GM21825 (cell line): ENCODE data around the gene ALOX15B.

ENCODE experiments used
- ATAC-seq: cut with Tn5 transposase; IDR thresholded peaks from one replicate; pipeline ENCODE4 v1.9.1; 2021; ENCODE audit warnings: mild to moderate bottlenecking, moderate library complexity; ENCODE audit not compliant: unreplicated experiment

The ALOX15B gene, protein sequence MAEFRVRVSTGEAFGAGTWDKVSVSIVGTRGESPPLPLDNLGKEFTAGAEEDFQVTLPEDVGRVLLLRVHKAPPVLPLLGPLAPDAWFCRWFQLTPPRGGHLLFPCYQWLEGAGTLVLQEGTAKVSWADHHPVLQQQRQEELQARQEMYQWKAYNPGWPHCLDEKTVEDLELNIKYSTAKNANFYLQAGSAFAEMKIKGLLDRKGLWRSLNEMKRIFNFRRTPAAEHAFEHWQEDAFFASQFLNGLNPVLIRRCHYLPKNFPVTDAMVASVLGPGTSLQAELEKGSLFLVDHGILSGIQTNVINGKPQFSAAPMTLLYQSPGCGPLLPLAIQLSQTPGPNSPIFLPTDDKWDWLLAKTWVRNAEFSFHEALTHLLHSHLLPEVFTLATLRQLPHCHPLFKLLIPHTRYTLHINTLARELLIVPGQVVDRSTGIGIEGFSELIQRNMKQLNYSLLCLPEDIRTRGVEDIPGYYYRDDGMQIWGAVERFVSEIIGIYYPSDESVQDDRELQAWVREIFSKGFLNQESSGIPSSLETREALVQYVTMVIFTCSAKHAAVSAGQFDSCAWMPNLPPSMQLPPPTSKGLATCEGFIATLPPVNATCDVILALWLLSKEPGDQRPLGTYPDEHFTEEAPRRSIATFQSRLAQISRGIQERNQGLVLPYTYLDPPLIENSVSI

DNA sequence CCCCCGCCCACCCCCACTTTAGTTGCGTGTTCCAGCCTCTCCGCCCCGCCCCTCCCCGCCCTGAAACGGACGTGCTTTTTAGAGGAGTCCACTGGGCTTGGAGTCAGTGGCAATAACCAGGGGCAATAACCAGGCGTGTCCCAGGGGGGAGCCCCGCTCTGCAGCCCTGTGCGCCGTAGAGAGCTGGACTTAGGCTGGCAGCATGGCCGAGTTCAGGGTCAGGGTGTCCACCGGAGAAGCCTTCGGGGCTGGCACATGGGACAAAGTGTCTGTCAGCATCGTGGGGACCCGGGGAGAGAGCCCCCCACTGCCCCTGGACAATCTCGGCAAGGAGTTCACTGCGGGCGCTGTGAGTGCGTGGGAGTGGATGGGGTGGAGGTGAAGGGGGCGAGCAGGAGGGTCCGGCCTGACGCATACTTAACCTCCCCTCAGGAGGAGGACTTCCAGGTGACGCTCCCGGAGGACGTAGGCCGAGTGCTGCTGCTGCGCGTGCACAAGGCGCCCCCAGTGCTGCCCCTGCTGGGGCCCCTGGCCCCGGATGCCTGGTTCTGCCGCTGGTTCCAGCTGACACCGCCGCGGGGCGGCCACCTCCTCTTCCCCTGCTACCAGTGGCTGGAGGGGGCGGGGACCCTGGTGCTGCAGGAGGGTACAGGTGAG, at the start of gene ALOX15B:
TSS of gene ALOX15B (plus strand) at position 106 of the 657 bp plus-strand sequence. CDS start at position 203, 97 bp downstream.
- ATAC-seq: no peak

DNA sequence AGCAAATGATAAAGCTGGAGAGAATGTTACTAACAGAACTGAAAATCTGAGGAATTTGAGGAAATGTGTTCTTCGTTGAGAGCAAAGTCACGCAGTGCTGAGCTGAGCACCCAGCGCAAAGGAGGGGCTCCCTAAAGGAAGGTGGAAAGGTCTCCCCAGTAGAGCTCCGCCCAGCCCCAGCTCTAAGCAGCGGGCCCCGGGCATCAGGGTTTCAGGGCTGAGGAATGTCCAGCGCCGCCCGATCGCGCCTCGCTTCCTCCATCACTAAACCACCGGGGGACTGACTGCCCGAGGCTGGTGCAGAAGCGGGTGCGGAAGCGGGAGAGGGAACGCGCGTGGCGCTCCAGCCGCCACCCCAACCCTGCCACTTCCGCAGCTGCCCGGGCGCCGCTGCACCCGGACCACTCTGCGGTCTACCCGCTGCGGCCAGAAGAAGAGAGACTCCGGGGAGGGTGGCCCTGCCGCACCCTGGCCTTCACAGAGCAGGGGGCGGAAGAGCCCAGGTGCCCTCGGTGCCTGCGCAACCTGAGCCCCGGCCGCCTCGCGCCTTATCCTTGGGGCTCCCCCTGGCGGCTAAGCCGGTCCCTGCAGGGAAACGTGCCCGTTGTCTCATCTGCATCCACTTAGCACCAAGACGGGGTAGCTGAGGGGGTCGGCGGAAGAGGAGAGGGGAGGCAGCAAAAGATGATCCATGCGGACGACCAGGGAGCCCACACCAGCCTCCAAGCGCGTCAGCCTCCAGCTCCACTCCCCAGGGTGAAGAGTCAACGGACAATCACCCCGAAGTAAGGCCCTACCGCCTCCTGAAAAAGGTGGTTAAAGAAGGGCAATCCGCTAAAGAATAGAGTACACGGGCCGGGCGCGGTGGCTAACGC, 48.8 kb upstream of the ALOX15B start:
- ATAC-seq: peak; percentile 71

DNA sequence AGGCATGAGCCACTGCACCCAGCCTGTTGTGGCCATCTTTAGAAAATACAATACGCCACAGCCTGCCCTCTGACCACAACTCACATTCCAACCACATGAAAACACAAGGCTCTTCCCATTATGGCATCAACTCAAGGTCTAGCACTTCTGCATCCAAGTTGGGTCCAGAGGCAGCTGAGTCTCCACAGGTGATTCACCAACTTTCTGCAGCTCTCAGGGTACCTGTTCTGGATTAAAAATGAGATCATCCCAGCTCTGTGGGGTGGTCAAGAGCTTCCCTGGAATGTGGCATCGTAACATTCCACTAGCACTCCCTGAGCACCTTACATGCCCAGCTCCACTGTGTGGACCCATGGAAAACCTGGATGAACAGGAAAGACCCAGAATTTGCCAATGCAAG, 46.3 kb upstream of the ALOX15B start:
- no peak for ATAC-seq

DNA sequence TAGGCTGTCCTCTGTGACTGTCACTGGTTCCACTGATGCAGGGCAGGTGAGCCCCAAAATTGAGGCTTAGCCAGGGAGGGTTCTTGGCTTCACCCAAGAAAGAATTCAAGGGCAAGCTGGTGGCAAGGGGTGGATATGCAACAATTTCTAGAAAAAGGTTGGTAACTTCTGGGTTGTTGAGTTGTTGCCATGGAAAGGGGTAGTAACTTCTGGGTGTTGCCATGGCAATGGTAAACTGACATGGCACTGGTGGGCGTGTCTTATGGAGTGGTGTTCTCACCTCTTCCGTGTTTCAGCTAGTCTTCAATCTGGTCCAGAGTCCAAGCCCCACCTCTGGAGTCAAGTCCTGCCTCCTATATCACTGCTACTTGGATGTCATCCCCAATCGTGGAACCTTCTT, 45.9 kb upstream of the ALOX15B start:
- no peak for ATAC-seq

DNA sequence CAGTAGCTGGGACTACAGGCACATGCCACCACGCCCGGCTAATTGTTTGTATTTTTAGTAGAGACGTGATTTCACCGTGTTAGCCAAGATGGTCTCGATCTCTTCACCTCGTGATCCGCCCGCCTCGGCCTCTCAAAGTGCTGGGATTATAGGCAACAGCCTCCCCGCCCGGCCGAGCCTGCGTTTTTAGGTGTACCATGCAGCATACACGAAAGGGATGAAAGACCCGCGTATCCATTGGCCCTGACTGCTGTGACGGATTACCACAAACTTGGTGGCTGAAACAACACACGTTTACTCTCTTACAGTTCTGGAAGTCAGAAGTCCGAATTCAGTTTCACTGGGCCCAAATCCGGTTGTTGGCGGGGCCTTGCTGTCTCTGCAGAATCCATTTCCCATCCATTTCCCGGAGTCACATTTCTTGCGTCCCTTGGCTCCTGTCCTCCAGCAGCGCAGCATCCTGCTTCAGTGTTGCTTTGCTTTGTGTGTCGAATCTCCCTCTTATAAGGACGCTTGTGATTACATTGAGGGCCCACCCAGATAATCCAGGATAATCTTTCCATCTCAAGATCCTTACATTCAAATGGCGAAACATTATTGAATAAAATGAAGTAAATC, 44.8 kb upstream of the ALOX15B start:
- ATAC-seq: no peak

DNA sequence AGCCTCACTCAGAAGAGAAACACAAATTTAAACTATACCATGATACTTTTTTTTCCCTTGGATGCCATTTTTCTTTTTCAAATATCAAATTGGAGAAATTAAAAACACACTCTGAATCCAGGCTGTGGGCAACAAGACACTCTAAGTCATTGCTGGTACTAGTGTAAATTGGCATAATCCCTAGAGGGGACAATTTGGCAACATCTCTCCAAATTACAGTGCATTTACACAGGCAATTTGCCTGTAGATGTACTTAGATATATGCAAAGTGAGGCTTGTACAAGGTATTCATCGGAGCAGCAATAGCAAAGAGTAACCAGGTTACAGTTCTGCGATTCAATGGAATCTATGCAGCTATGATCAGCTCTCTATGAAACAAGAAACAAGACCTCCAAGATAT, 43.1 kb upstream of the ALOX15B start:
- no peak for ATAC-seq

DNA sequence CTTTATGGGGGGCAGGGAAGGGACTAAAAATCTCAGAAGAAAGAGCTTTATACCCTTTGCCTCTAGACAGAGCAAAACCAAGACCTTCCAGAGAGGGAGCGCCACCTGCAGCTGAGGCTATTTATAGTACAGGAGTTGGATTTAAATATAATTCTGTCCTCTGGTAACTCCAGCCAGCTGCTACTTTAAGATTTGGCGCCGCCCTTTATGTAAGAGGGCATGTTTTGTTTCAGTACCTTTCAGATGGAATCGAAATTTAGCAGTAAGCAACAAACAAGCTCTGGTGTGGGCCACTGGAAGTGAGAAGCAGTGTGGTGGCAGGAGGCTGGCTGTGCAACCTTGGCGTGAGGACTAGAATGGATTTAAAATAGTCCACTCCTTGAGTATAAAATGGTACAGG, 41.7 kb upstream of the ALOX15B start:
- ATAC-seq: no peak

DNA sequence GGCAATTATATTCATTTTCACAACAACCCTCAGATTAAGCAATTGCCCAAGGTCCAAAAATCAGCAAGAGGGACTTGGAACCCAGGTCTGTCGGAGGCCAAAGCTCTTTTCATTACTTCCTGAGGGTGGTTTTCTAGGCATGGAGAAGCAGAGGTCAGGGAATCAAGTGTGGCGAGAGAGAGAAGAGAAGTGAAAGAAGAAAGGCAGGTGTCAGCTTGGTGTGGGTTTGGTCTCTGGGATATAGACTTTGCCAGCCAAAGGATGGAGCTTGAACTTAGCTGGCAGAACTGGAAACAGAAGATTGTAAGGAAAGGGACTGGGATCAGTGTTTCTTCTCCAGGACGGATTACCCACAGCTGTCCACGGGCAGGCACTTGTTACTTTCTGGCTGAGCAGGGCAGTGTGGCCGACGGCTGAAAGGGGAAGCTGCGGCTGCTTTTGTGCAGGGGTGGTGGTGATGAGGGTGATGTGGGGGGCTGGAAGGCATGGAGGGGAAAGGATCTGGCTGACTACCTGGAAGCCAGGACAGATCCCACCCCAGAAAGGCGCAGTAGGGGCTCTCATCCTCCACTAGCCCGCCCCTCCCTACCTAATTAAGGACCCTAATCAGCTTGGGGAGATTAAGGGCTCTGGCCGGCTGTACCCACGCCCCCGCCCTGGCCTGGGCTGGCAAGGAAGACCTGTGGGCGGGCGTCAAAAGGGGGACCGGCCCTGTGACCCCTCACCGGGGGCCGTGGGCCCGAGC, 36.7 kb upstream of the ALOX15B start, which contains the start of gene GUCY2D:
TSS of gene GUCY2D (plus strand) at position 640 of the 745 bp plus-strand sequence. CDS start 433 bp downstream, outside the sequence.
- no peak for ATAC-seq

DNA sequence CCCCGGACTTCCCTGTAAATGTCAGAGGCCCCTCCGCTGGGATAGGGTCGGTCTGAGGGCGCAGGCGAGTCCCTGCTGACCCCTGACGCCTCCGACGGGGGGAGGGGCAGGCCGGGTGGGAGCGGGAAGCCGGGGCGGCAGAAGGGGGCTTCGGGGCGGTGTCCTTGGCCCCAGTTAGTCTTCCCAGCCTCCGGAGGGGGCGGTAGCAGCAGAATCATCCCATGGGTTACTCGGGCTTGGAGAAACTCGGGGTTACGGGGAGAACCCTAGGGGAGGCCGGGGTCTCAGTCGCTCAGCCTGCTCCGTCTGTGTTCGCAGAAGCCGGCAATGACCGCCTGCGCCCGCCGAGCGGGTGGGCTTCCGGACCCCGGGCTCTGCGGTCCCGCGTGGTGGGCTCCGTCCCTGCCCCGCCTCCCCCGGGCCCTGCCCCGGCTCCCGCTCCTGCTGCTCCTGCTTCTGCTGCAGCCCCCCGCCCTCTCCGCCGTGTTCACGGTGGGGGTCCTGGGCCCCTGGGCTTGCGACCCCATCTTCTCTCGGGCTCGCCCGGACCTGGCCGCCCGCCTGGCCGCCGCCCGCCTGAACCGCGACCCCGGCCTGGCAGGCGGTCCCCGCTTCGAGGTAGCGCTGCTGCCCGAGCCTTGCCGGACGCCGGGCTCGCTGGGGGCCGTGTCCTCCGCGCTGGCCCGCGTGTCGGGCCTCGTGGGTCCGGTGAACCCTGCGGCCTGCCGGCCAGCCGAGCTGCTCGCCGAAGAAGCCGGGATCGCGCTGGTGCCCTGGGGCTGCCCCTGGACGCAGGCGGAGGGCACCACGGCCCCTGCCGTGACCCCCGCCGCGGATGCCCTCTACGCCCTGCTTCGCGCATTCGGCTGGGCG, 35.9 kb upstream of the ALOX15B start:
- ATAC-seq: no peak

DNA sequence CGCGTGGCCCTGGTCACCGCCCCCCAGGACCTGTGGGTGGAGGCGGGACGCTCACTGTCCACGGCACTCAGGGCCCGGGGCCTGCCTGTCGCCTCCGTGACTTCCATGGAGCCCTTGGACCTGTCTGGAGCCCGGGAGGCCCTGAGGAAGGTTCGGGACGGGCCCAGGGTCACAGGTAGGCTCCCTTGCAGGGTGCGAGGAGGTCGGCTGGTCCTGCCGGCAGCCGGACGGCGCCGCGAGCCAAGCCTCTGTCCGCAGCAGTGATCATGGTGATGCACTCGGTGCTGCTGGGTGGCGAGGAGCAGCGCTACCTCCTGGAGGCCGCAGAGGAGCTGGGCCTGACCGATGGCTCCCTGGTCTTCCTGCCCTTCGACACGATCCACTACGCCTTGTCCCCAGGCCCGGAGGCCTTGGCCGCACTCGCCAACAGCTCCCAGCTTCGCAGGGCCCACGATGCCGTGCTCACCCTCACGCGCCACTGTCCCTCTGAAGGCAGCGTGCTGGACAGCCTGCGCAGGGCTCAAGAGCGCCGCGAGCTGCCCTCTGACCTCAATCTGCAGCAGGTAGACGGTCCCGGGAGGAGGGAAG, 35.2 kb upstream of the ALOX15B start:
- ATAC-seq: no peak

DNA sequence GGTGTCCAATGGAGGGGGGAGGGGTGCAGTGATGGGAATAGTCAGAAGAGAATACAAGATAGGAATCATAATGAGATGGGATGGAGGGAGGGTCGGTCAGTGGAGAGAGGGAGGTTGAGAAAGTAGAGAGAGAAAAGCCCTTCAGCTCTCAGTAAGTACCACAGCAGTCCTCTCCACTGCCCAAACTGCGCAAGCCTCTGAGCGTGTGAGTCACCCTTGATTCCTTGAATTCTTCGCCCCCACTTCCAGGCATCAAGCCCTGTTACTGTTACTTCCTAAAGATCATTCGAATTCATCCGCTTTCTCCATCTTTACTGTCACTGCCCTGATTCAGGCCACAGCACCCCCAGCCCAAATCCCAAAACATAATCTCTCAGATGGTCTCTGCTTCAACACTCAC, 34.0 kb upstream of the ALOX15B start:
- no peak for ATAC-seq

DNA sequence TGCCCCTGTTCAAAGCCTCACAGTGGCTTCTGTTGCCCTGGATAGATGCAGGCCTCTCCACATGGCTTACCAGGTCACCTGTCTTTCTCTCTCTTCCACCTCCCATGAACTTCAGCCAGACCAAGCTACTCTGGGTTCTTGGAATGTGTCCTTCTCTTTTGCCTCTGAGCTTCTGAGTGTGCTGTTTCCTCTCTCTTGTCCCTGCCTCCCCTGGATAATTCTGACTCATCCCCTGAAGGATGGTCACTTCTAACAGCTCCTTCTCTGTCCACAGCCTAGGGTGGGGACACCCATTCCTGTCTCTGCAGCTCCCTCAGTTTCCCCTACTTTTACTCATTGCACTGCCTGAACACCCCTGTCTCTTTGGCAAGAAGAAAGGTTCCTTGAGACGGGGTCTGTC, 33.5 kb upstream of the ALOX15B start:
- ATAC-seq: no peak

DNA sequence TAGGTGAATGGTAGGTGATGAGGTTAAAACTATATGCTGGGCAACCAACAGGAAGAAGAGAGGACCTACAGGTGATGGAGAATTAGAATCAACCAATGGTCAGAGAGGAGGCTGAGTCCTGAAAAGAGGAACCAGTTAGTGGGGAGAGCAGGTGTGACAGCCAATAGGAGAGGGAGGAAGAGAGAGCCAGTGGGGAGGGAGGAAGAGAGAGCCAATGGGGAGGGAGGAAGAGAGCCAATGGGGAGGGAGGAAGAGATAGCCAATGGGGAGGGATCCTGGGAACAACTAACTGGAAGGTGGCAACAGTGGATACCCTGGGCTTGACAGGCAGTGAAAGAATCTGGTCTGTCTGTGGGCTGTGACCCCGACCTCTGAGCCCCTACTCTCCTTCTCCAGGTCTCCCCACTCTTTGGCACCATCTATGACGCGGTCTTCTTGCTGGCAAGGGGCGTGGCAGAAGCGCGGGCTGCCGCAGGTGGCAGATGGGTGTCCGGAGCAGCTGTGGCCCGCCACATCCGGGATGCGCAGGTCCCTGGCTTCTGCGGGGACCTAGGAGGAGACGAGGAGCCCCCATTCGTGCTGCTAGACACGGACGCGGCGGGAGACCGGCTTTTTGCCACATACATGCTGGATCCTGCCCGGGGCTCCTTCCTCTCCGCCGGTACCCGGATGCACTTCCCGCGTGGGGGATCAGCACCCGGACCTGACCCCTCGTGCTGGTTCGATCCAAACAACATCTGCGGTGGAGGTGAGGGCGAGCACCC, 32.7 kb upstream of the ALOX15B start:
- ATAC-seq: no peak

DNA sequence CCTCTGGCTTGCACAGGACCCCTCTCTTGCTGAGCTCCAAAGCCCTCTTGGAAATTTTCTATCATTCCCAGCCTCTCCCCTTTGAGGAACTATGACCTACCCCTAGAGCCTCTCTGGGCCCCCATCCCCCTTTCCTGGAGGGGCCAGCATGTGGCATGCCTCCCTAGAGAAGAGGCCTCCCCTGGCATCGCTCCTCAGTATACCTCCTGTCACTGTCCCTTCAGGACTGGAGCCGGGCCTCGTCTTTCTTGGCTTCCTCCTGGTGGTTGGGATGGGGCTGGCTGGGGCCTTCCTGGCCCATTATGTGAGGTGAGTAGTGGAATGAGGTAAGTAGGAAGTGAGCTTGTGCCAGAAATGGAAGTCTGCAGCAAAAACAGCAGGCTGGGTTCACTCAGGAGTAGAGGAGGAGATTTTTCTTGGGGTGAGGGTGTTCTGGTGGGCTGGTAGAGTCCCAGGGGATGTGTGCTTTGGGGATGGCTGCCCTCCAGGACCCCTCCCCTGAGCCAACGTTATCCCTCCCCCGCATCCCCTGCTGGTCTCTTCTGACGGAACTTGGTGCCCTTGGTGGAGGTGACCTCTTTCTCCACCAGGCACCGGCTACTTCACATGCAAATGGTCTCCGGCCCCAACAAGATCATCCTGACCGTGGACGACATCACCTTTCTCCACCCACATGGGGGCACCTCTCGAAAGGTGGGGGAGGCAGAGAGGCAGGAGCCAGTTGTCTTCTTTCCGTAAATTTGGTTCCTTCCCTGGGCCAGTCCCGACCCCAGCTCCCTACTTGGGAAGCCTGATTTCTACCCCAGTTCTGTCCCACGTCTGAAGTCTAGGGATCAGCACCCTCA, 31.8 kb upstream of the ALOX15B start:
- ATAC-seq: no peak

DNA sequence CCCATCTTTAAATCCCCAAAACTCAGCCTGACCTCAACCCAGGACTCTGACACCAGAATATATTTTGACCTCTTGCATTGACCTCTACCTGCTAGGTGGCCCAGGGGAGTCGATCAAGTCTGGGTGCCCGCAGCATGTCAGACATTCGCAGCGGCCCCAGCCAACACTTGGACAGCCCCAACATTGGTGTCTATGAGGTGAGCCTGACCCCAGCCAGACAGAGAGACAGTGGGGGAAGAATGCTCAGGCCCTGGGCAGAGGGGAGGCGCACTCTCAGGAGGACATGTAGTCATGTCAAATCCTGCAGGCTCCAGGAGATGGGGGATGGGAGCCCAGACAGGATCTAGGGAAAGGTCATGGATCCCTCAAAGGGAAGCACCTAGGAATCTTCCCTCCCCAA, 31.0 kb upstream of the ALOX15B start:
- ATAC-seq: no peak

DNA sequence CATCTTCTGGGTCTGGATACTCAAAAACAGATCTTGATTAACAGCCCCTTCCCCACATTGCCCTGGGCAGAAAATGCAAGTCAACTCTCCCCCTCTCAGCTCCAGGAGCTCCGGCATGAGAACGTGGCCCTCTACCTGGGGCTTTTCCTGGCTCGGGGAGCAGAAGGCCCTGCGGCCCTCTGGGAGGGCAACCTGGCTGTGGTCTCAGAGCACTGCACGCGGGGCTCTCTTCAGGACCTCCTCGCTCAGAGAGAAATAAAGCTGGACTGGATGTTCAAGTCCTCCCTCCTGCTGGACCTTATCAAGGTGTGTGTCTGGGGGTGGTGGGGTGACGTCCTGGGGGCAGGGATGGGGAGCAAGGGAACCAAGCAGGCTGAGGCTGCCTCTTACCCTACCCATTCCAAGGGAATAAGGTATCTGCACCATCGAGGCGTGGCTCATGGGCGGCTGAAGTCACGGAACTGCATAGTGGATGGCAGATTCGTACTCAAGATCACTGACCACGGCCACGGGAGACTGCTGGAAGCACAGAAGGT, 26.7 kb upstream of the ALOX15B start:
- ATAC-seq: no peak
